Esophagus squamous epithelium (tissue), 4 donors: Measurements from ENCODE around the gene DAPK1.

Experiments
- POLR2A ChIP-seq, 4 donors: fragments of 450-650 bp; IDR thresholded peaks; one replicate each; pipeline ENCODE4 v1.6.1; 2017; ENCODE audit warnings: antibody characterized with exemption in 4 of 4, mild to moderate bottlenecking in 4 of 4, moderate library complexity in 3 of 4
- TF ChIP-seq, protein P1 (sequence below), 6 experiments: fragments of 450-650 bp in 4 of 6; fragments of 200-600 bp in 2 of 6; sonication (generic) in 2 of 6; IDR thresholded peaks; one replicate each; pipeline ENCODE4 v1.5.1; 2016 to 2019; ENCODE audit warnings: antibody characterized with exemption in 6 of 6, mild to moderate bottlenecking in 4 of 6, moderate library complexity in 4 of 6

DNA sequence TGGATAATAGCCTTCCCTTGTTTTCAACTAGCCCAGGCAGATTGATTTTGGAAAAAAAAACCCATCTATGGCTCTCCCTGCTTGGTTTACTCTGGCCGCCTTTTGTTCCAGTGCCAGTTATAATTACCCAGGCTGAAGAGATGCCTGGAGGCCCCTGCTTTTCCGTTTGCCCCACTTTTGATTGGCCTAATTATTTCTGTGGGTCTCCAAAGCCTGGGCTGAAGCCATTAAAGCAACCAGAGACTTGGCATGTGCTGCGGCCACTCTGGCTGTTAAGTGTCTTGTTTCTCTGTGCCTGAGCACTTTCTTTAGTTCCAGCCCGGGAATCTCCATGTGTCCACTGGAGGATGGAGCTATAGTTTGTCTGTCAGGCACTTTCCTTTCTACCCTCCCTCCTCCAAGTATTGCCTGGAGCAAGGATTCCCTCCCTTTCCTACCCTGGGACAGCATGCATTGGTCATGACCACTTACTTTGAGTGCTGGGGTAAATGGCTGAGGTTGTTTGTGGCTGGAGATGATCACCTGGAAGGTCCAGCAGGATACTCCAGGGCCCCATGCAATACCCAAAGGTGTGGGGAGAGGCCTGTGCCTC lies 123.2 kb downstream of the DAPK1 start:
- no peak for TF ChIP-seq POLR2A (IDR thresholded peaks at IDR 0.05)
- TF ChIP-seq, protein P1, sequence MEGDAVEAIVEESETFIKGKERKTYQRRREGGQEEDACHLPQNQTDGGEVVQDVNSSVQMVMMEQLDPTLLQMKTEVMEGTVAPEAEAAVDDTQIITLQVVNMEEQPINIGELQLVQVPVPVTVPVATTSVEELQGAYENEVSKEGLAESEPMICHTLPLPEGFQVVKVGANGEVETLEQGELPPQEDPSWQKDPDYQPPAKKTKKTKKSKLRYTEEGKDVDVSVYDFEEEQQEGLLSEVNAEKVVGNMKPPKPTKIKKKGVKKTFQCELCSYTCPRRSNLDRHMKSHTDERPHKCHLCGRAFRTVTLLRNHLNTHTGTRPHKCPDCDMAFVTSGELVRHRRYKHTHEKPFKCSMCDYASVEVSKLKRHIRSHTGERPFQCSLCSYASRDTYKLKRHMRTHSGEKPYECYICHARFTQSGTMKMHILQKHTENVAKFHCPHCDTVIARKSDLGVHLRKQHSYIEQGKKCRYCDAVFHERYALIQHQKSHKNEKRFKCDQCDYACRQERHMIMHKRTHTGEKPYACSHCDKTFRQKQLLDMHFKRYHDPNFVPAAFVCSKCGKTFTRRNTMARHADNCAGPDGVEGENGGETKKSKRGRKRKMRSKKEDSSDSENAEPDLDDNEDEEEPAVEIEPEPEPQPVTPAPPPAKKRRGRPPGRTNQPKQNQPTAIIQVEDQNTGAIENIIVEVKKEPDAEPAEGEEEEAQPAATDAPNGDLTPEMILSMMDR (IDR thresholded peaks at IDR 0.05) = no peak
